Stimulated activated naive CD4-positive, alpha-beta T cell treated with Interleukin-2 at 50 U/mL for 16 hours (primary cell): ENCODE measurements around the gene MINDY4.
A peak's percentile ranks its signal among the peaks of the same experiment; 100 is the strongest.

Experiments used
- DNase-seq: peaks from one replicate; lab custom pipeline; 2025; lab: John Stamatoyannopoulos, UW

Gene MINDY4

GRCh38 chr7:30931161-30931928 lies 160.1 kb downstream of the MINDY4 start:
- DNase-seq, result no peak

GRCh38 chr7:30931929-30932540 lies 160.8 kb downstream of the MINDY4 start:
- DNase-seq, result no peak

GRCh38 chr7:30932562-30932961 lies 161.3 kb downstream of the MINDY4 start:
- DNase-seq, result no peak

GRCh38 chr7:30933124-30933974 lies 162.1 kb downstream of the MINDY4 start:
- DNase-seq, result no peak

GRCh38 chr7:30934225-30934624 lies 163.0 kb downstream of the MINDY4 start:
- DNase-seq, result no peak

- no peak for DNase-seq
These were observed 163.7 kb downstream of the MINDY4 start for GRCh38 chr7:30934732-30935568.

GRCh38 chr7:30935569-30935877 lies 164.3 kb downstream of the MINDY4 start:
- no peak for DNase-seq

- no peak for DNase-seq
These were observed 165.5 kb downstream of the MINDY4 start for GRCh38 chr7:30936650-30937245.

- no peak for DNase-seq
These were observed 166.2 kb downstream of the MINDY4 start for GRCh38 chr7:30937416-30937815.

- DNase-seq, result peak; percentile 28
These were observed 167.5 kb downstream of the MINDY4 start for GRCh38 chr7:30938435-30939316.

GRCh38 chr7:30941582-30942323 lies 170.5 kb downstream of the MINDY4 start:
- no peak for DNase-seq
